ENCODE results near the gene THRSP. TPM values are rescaled to one million over a fixed set of nuclear protein-coding genes. Genes with fewer than 3 reads are reported as not detected.
A peak's percentile ranks its signal among the peaks of the same experiment; 100 is the strongest.

The THRSP gene
- total and polyA plus RNA-seq, 10 of the 15 experiments (the other 5 are each of a cell fraction or from before 2014, with no cell fraction given) = 0.18 TPM; not detected in 9

GRCh38 chr11:78045851-78046485, 17.7 kb upstream of the THRSP start (continued):
- no peak for TF ChIP-seq BCLAF1 (IDR thresholded peaks at IDR 0.05)
- no peak for TF ChIP-seq PBX3 (IDR thresholded peaks at IDR 0.05; ENCODE audit: insufficient replicate concordance, low read depth, low read length)
- no peak for TF ChIP-seq RUNX3 (IDR thresholded peaks at IDR 0.05; ENCODE audit: low read length)
- no peak for TF ChIP-seq CHD2 (IDR thresholded peaks at IDR 0.05; ENCODE audit: borderline replicate concordance, low read depth, low read length)
- no peak for TF ChIP-seq IRF4 (IDR thresholded peaks at IDR 0.05; ENCODE audit: low read depth, low read length)
- TF ChIP-seq E2F8 (IDR thresholded peaks at IDR 0.05; ENCODE audit: low read depth, partially characterized antibody) = no peak
- TF ChIP-seq USF1 (IDR thresholded peaks at IDR 0.05; ENCODE audit: borderline replicate concordance, extremely low read length, insufficient read depth, low read depth, low read length) = no peak
- TF ChIP-seq YBX1 (IDR thresholded peaks at IDR 0.05) = no peak
- TF ChIP-seq E2F4 (IDR thresholded peaks at IDR 0.05; ENCODE audit: low read depth, low read length) = 0 out of 2 replicates have a peak, but pooled peaks have one; percentile 17
- TF ChIP-seq HDAC2 (IDR thresholded peaks at IDR 0.05) = no peak
- TF ChIP-seq POLR2AphosphoS5 (IDR thresholded peaks at IDR 0.05; ENCODE audit: low read length) = peak; percentile 54; the same call in 1 of the 2 replicates
- no peak for TF ChIP-seq BCL11A (IDR thresholded peaks at IDR 0.05; ENCODE audit: low read depth, low read length)
- TF ChIP-seq ATF7 (IDR thresholded peaks at IDR 0.05; ENCODE audit: low read depth) = no peak
- no peak for TF ChIP-seq MEF2B (IDR thresholded peaks at IDR 0.05; ENCODE audit: partially characterized antibody, poor library complexity, severe bottlenecking)
- TF ChIP-seq NBN (IDR thresholded peaks at IDR 0.05) = no peak
- no peak for TF ChIP-seq ZNF24 (IDR thresholded peaks at IDR 0.05)
- no peak for TF ChIP-seq CBX3 (IDR thresholded peaks at IDR 0.05; ENCODE audit: borderline replicate concordance, low read depth)
- peak; percentile 34 to 35; a peak in 1 of 4 replicates for TF ChIP-seq BHLHE40 (IDR thresholded peaks at IDR 0.05; ENCODE audit: borderline replicate concordance in 1 of 2, low read depth in 2 of 2, low read length in 1 of 2)
- no peak for TF ChIP-seq ZZZ3 (IDR thresholded peaks at IDR 0.05; ENCODE audit: control insufficient read depth, insufficient read length, low read depth)

Measured in GM12878 (cell line).